Urinary bladder (tissue), 4 donors: ENCODE measurements around the gene DMRTC2. TPM values are rescaled to one million over a fixed set of nuclear protein-coding genes. Genes with fewer than 3 reads are reported as not detected.

Source experiments
- DNase-seq: peaks from one replicate; pipeline ENCODE4 v3.0.0-alpha.2; 2015; ENCODE audit errors: extremely low spot score
- H3K27ac ChIP-seq: one replicate; pipeline ENCODE4 v1.5.1; 2013; ENCODE audit warnings: low read depth, mild to moderate bottlenecking, moderate library complexity
- H3K36me3 ChIP-seq: one replicate; pipeline ENCODE4 v1.6.1; 2013; ENCODE audit warnings: mild to moderate bottlenecking, moderate library complexity; ENCODE audit not compliant: insufficient read depth
- H3K4me1 ChIP-seq: one replicate; pipeline ENCODE4 v1.6.1; 2013; ENCODE audit warnings: mild to moderate bottlenecking, moderate library complexity; ENCODE audit not compliant: insufficient read depth
- H3K4me3 ChIP-seq: one replicate; pipeline ENCODE4 v1.5.1; 2013; ENCODE audit warnings: low read depth, low read length
- WGBS: extraction: QIAGEN DNeasy Blood & Tissue Kit; methylation state at CpG from one replicate; pipeline ENCODE4 v1.1.7; 2013; 5-methylcytosine and 5-hydroxymethylcytosine counted together
- polyA plus RNA-seq: library from polyadenylated mRNA; stranded (reverse); fragments of 200-250 nt; gene quantifications from one replicate; pipeline ENCODE4 v1.2.3, GENCODE V29; 2013
- total RNA-seq: library from RNA; depleted of rRNA; stranded (reverse); fragments of >200 nt; gene quantifications from one replicate; pipeline ENCODE4 v1.2.3, GENCODE V29; 2014
- donor health status: healthy with polysubstance abuse.
- donor health status: healthy.

DMRTC2 gene
- total and polyA plus RNA-seq, 2 donors, result not detected

GRCh38 chr19:41816761-41817160, 28.1 kb upstream of the DMRTC2 start:
- WGBS, result 63% methylated on average over 2 of the region's 2 CpGs
- no peak for DNase-seq
- Histone ChIP-seq H3K36me3 (no peaks in the 10 kb centered on the region), H3K4me1 (no peaks in the 10 kb centered on the region), H3K4me3 (no peak overlapping the region), H3K27ac (no peak overlapping the region)

GRCh38 chr19:41821003-41821735, 23.7 kb upstream of the DMRTC2 start:
- 38% methylated on average over 12 of the region's 12 CpGs for WGBS
- no peak for DNase-seq
- H3K27ac ChIP-seq, result no peak overlapping the region
- H3K4me1 ChIP-seq, result no peaks in the 10 kb centered on the region
- H3K4me3 ChIP-seq, result no peak overlapping the region
- no peaks in the 10 kb centered on the region for H3K36me3 ChIP-seq

- no peak for DNase-seq
- Histone ChIP-seq H3K4me3 (no peak overlapping the region), H3K27ac (no peak overlapping the region), H3K36me3 (no peaks in the 10 kb centered on the region), H3K4me1 (no peaks in the 10 kb centered on the region)
- WGBS, result 51% methylated on average over 13 of the region's 13 CpGs
These were observed 6.7 kb upstream of the DMRTC2 start for GRCh38 chr19:41837981-41838708.

- no peaks in the 10 kb centered on the region for H3K36me3 ChIP-seq
- H3K27ac ChIP-seq, result no peak overlapping the region
- 43% methylated on average over 2 of the region's 2 CpGs for WGBS
- no peak overlapping the region for H3K4me3 ChIP-seq
- no peak for DNase-seq
- no peaks in the 10 kb centered on the region for H3K4me1 ChIP-seq
These were observed 5.6 kb upstream of the DMRTC2 start for GRCh38 chr19:41839211-41839610.

GRCh38 chr19:41843371-41843770, 1.5 kb upstream of the DMRTC2 start:
- WGBS, result 69% methylated on average over 7 of the region's 7 CpGs
- H3K4me3 ChIP-seq, result no peak overlapping the region

GRCh38 chr19:41844601-41845000, 241 bp upstream of the DMRTC2 start, which contains the start of gene LYPD4:
Gene LYPD4, minus strand, starts transcription at chr19:41844683. Its CDS starts 5,398 bp downstream, at chr19:41839285.
- Histone ChIP-seq H3K4me3 (no peak within 1 kb of the TSS), H3K36me3 (no peaks in the 10 kb centered on the region), H3K27ac (no peak within 1 kb of the TSS), H3K4me1 (no peaks in the 10 kb centered on the region)
- no peak for DNase-seq
- WGBS, result 80% methylated on average over 30 of the region's 30 CpGs

More at GRCh38 chr19:41843371-41843770, 1.5 kb upstream of the DMRTC2 start:
- Histone ChIP-seq H3K27ac (no peak overlapping the region), H3K4me1 (no peaks in the 10 kb centered on the region), H3K36me3 (no peaks in the 10 kb centered on the region)
- no peak for DNase-seq

GRCh38 chr19:41845051-41845590, 279 bp downstream of the DMRTC2 start:
- Histone ChIP-seq H3K4me1 (no peaks in the 10 kb centered on the region), H3K27ac (no peak overlapping the region), H3K36me3 (no peaks in the 10 kb centered on the region), H3K4me3 (no peak overlapping the region)
- 88% methylated on average over 23 of the region's 23 CpGs for WGBS
- DNase-seq, result no peak

- Histone ChIP-seq H3K4me3 (no peak overlapping the region), H3K27ac (no peak overlapping the region), H3K36me3 (no peaks in the 10 kb centered on the region), H3K4me1 (no peaks in the 10 kb centered on the region)
- no peak for DNase-seq
- WGBS, result 89% methylated on average over 19 of the region's 19 CpGs
These were observed 2.7 kb downstream of the DMRTC2 start for GRCh38 chr19:41847351-41848105.

- no peak for DNase-seq
- WGBS, result 80% methylated on average over 6 of the region's 6 CpGs
- H3K4me3 ChIP-seq, result no peak overlapping the region
- H3K4me1 ChIP-seq, result no peaks in the 10 kb centered on the region
- no peaks in the 10 kb centered on the region for H3K36me3 ChIP-seq
- no peak overlapping the region for H3K27ac ChIP-seq
These were observed 3.8 kb downstream of the DMRTC2 start for GRCh38 chr19:41848666-41849065.

GRCh38 chr19:41849067-41849466, 4.2 kb downstream of the DMRTC2 start:
- Histone ChIP-seq H3K4me1 (no peaks in the 10 kb centered on the region), H3K36me3 (no peaks in the 10 kb centered on the region), H3K27ac (no peak overlapping the region), H3K4me3 (no peak overlapping the region)
- 66% methylated on average over 2 of the region's 2 CpGs for WGBS
- no peak for DNase-seq

- 48% methylated on average over 5 of the region's 5 CpGs for WGBS
- Histone ChIP-seq H3K4me3 (no peak overlapping the region), H3K27ac (no peak overlapping the region), H3K4me1 (no peaks in the 10 kb centered on the region), H3K36me3 (no peaks in the 10 kb centered on the region)
- DNase-seq, result no peak
These were observed 5.5 kb downstream of the DMRTC2 start for GRCh38 chr19:41850381-41850780.

- H3K4me1 ChIP-seq, result no peaks in the 10 kb centered on the region
- no peaks in the 10 kb centered on the region for H3K36me3 ChIP-seq
- H3K27ac ChIP-seq, result no peak overlapping the region
- H3K4me3 ChIP-seq, result no peak overlapping the region
- DNase-seq, result no peak
- 27% methylated on average over 4 of the region's 4 CpGs for WGBS
These were observed 6.6 kb downstream of the DMRTC2 start for GRCh38 chr19:41851456-41851855.

- Histone ChIP-seq H3K4me3 (no peak overlapping the region), H3K4me1 (no peaks in the 10 kb centered on the region), H3K27ac (no peak overlapping the region), H3K36me3 (no peaks in the 10 kb centered on the region)
- 74% methylated on average over 2 of the region's 2 CpGs for WGBS
- no peak for DNase-seq
These were observed 8.5 kb downstream of the DMRTC2 start for GRCh38 chr19:41853344-41853743.
